ENCODE results near the gene PIBF1. TPM values are rescaled to one million over a fixed set of nuclear protein-coding genes. Genes with fewer than 3 reads are reported as not detected.

The PIBF1 gene
- total and polyA plus RNA-seq, 5 donors from 2014 or later, result 13.6 to 34.1 (median 19.8) TPM

GRCh38 chr13:73025217-73026012 lies 243.5 kb downstream of the PIBF1 start:
- no peaks in the 10 kb centered on the region for H3K27me3 Mint-ChIP-seq
- no peak overlapping the region for H3K27ac ChIP-seq (ENCODE audit: insufficient read depth, low read length, poor library complexity, severe bottlenecking)
- H3K9me3 Mint-ChIP-seq, result peaks cover 0 to 3% (median 0%) of the 10 kb centered on the region in 7 donors
- peaks cover 4% of the 10 kb centered on the region for H3K36me3 Mint-ChIP-seq
- no peak for ATAC-seq (ENCODE audit: low read depth in 2 of 2)
- peak in 1 of 3 donors; percentile 38 for DNase-seq
- H3K27me3 ChIP-seq (ENCODE audit: control insufficient read depth, insufficient read depth, low read length), result no peaks in the 10 kb centered on the region
- no peak overlapping the region for H3K4me3 Mint-ChIP-seq
- H3K36me3 ChIP-seq (ENCODE audit: control insufficient read depth, insufficient read depth, low read length), result no peaks in the 10 kb centered on the region
- no peak overlapping the region for H3K27ac Mint-ChIP-seq
- H3K9me3 ChIP-seq (ENCODE audit: control insufficient read depth in 2 of 2, low read length in 2 of 2), result no peaks in the 10 kb centered on the region
- no peak overlapping the region for H3K4me3 ChIP-seq (ENCODE audit: low read depth, low read length)
- no peaks in the 10 kb centered on the region for H3K4me1 ChIP-seq (ENCODE audit: control insufficient read depth, insufficient read depth, low read length, poor library complexity, severe bottlenecking)
- H3K4me1 Mint-ChIP-seq, result no peaks in the 10 kb centered on the region

DNA sequence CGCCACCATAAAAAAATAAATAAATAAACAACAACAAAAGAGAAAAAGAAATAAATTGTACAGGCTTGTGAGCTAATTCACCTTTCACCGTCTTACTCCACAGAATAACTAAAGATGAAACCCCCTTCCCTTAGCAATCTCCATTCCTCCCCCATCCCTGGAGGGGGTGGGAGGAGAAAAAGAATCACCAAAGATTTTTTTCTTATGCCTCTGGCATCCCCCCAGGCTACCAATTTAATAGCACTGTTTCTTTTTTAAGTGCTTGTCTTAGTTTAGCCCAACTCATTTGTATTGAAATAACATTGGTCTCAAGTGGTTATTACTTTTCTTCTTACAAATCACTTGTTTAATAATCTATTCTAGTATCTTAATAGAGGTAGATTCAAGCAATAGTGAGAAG lies 253.0 kb downstream of the PIBF1 start:
- no peaks in the 10 kb centered on the region for H3K4me1 Mint-ChIP-seq
- H3K4me3 Mint-ChIP-seq, result no peak overlapping the region
- no peak for ATAC-seq (ENCODE audit: low read depth in 2 of 2)

DNA sequence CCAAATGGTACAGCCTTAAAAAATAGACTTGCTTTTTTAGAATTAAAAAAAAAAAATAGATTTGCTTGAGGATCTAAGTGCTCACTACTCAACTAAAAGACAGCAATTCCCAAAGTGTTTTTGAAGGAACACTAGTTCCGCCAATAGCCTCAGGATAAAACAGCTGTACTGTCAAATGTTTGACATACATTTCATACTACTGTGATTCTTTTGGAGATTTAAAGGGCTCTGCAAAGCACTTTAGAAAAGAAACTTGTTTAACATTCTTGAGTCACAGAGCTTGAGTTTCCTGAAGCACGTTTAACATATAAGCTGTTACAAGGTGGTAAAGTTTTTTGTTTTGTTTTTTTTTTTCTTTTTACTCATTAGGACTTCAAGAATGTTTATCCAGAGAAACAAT lies 253.7 kb downstream of the PIBF1 start:
- no peak for DNase-seq
- ATAC-seq (ENCODE audit: low read depth in 2 of 2), result no peak
- Mint-ChIP-seq H3K27me3 (no peaks in the 10 kb centered on the region), H3K4me3 (no peak overlapping the region), H3K36me3 (no peaks in the 10 kb centered on the region), H3K4me1 (no peaks in the 10 kb centered on the region), H3K27ac (no peak overlapping the region), H3K9me3 (peaks cover 0 to 1% (median 0%) of the 10 kb centered on the region in 7 donors)
- Histone ChIP-seq H3K27me3 (ENCODE audit: control insufficient read depth, insufficient read depth, low read length) (no peaks in the 10 kb centered on the region), H3K27ac (ENCODE audit: insufficient read depth, low read length, poor library complexity, severe bottlenecking) (no peak overlapping the region), H3K36me3 (ENCODE audit: control insufficient read depth, insufficient read depth, low read length) (no peaks in the 10 kb centered on the region), H3K4me1 (ENCODE audit: control insufficient read depth, insufficient read depth, low read length, poor library complexity, severe bottlenecking) (no peaks in the 10 kb centered on the region), H3K4me3 (ENCODE audit: low read depth, low read length) (no peak overlapping the region), H3K9me3 (ENCODE audit: control insufficient read depth in 2 of 2, low read length in 2 of 2) (no peaks in the 10 kb centered on the region)

More for the DNA sequence above, 253.0 kb downstream of the PIBF1 start:
- Histone ChIP-seq H3K4me3 (ENCODE audit: low read depth, low read length) (no peak overlapping the region), H3K27ac (ENCODE audit: insufficient read depth, low read length, poor library complexity, severe bottlenecking) (no peak overlapping the region), H3K27me3 (ENCODE audit: control insufficient read depth, insufficient read depth, low read length) (no peaks in the 10 kb centered on the region), H3K36me3 (ENCODE audit: control insufficient read depth, insufficient read depth, low read length) (no peaks in the 10 kb centered on the region), H3K4me1 (ENCODE audit: control insufficient read depth, insufficient read depth, low read length, poor library complexity, severe bottlenecking) (no peaks in the 10 kb centered on the region), H3K9me3 (ENCODE audit: control insufficient read depth in 2 of 2, low read length in 2 of 2) (no peaks in the 10 kb centered on the region)
- H3K27me3 Mint-ChIP-seq, result no peaks in the 10 kb centered on the region
- peaks cover 0 to 1% (median 0%) of the 10 kb centered on the region in 7 donors for H3K9me3 Mint-ChIP-seq
- H3K27ac Mint-ChIP-seq, result no peak overlapping the region
- no peaks in the 10 kb centered on the region for H3K36me3 Mint-ChIP-seq
- DNase-seq, result no peak

- Mint-ChIP-seq H3K36me3 (no peaks in the 10 kb centered on the region), H3K4me1 (no peaks in the 10 kb centered on the region), H3K4me3 (no peak overlapping the region), H3K27ac (no peak overlapping the region), H3K27me3 (no peaks in the 10 kb centered on the region), H3K9me3 (no peaks in the 10 kb centered on the region)
- no peak for ATAC-seq (ENCODE audit: low read depth in 2 of 2)
- H3K36me3 ChIP-seq (ENCODE audit: control insufficient read depth, insufficient read depth, low read length), result no peaks in the 10 kb centered on the region
- no peak overlapping the region for H3K4me3 ChIP-seq (ENCODE audit: low read depth, low read length)
- DNase-seq, result no peak
- H3K4me1 ChIP-seq (ENCODE audit: control insufficient read depth, insufficient read depth, low read length, poor library complexity, severe bottlenecking), result no peaks in the 10 kb centered on the region
- H3K9me3 ChIP-seq (ENCODE audit: control insufficient read depth in 2 of 2, low read length in 2 of 2), result no peaks in the 10 kb centered on the region
- H3K27me3 ChIP-seq (ENCODE audit: control insufficient read depth, insufficient read depth, low read length), result no peaks in the 10 kb centered on the region
- H3K27ac ChIP-seq (ENCODE audit: insufficient read depth, low read length, poor library complexity, severe bottlenecking), result no peak overlapping the region
These were observed 254.6 kb downstream of the PIBF1 start for GRCh38 chr13:73036566-73036965.

DNA sequence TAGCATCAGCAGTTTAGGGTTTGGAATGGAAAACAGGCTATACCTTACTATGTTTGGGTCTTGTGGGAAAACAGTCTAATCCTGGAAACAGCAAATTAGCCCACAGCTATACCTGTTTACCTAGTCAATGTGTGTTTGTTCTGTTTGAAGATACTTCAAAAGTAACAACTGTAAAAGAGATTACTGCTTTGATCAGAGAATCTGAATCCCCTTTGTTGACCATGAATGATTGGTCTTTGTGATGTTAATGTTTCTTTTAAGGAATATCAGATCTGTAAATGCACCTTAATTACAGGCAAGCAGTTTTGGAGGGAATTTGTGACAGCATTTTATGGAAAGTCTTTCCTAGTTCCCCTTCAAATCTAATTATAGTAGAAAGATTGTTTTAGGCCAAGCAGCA lies 256.1 kb downstream of the PIBF1 start:
- Mint-ChIP-seq H3K36me3 (no peaks in the 10 kb centered on the region), H3K27ac (no peak overlapping the region)

DNA sequence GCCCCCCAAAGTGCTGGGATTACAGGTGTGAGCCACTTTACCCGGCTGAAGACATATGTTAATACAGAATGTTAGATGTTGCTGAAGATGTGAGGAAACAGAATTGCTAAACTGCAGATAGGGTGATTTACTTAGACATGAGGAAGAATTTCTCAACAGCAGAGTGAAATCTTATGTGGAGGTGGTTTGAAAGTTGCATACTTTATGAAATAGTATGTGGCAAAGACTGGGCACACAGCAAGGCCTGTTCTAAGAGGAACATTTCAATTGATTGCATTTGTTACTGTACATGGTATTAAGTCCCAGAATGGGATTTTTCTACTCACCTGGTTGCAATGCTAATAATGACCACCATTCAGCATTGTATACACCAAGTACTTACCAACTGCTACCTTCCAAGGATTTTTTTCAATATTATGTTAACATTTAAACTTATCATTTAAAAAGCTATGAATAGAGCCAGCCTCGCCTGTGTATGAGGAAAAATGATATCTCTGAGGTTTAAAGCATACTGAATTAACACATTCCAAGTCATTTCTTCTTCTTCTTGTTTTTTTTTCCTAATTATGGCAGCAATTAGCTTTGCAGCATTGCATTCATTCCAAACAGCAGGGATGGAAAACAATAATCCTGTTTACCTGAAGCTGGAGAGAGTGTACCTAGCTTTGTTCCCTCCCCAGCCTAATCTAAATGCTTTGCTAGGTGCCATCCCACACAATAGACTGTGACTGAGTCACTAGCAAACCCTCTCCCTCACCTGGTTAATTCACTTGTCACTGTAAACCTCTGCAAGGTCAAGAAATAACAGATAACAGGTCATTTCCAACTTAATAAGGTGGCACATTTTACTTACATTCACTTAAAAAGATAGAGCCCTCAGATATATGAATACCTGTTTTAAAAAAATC lies 257.5 kb downstream of the PIBF1 start:
- no peaks in the 10 kb centered on the region for H3K4me1 Mint-ChIP-seq
- no peak overlapping the region for H3K27ac Mint-ChIP-seq

More for the DNA sequence above, 256.1 kb downstream of the PIBF1 start:
- H3K27me3 ChIP-seq (ENCODE audit: control insufficient read depth, insufficient read depth, low read length), result no peaks in the 10 kb centered on the region
- no peaks in the 10 kb centered on the region for H3K4me1 ChIP-seq (ENCODE audit: control insufficient read depth, insufficient read depth, low read length, poor library complexity, severe bottlenecking)
- H3K27ac ChIP-seq (ENCODE audit: insufficient read depth, low read length, poor library complexity, severe bottlenecking), result no peak overlapping the region
- ATAC-seq (ENCODE audit: low read depth in 2 of 2), result no peak
- Mint-ChIP-seq H3K4me1 (no peaks in the 10 kb centered on the region), H3K27me3 (no peaks in the 10 kb centered on the region), H3K9me3 (no peaks in the 10 kb centered on the region), H3K4me3 (no peak overlapping the region)
- no peak overlapping the region for H3K4me3 ChIP-seq (ENCODE audit: low read depth, low read length)
- no peaks in the 10 kb centered on the region for H3K9me3 ChIP-seq (ENCODE audit: control insufficient read depth in 2 of 2, low read length in 2 of 2)
- DNase-seq, result no peak
- H3K36me3 ChIP-seq (ENCODE audit: control insufficient read depth, insufficient read depth, low read length), result no peaks in the 10 kb centered on the region

GRCh38 chr13:73040484-73040883 lies 258.6 kb downstream of the PIBF1 start:
- Mint-ChIP-seq H3K4me3 (no peak overlapping the region), H3K9me3 (no peaks in the 10 kb centered on the region), H3K36me3 (no peaks in the 10 kb centered on the region), H3K4me1 (no peaks in the 10 kb centered on the region), H3K27ac (no peak overlapping the region), H3K27me3 (peaks cover 5% of the 10 kb centered on the region)
- no peaks in the 10 kb centered on the region for H3K9me3 ChIP-seq (ENCODE audit: control insufficient read depth in 2 of 2, low read length in 2 of 2)
- H3K4me3 ChIP-seq (ENCODE audit: low read depth, low read length), result no peak overlapping the region
- ATAC-seq (ENCODE audit: low read depth in 2 of 2) (no peak), DNase-seq (no peak)
- no peaks in the 10 kb centered on the region for H3K4me1 ChIP-seq (ENCODE audit: control insufficient read depth, insufficient read depth, low read length, poor library complexity, severe bottlenecking)
- H3K27me3 ChIP-seq (ENCODE audit: control insufficient read depth, insufficient read depth, low read length), result no peaks in the 10 kb centered on the region
- no peaks in the 10 kb centered on the region for H3K36me3 ChIP-seq (ENCODE audit: control insufficient read depth, insufficient read depth, low read length)
- no peak overlapping the region for H3K27ac ChIP-seq (ENCODE audit: insufficient read depth, low read length, poor library complexity, severe bottlenecking)

More for the DNA sequence above, 257.5 kb downstream of the PIBF1 start:
- Histone ChIP-seq H3K27me3 (ENCODE audit: control insufficient read depth, insufficient read depth, low read length) (no peaks in the 10 kb centered on the region), H3K36me3 (ENCODE audit: control insufficient read depth, insufficient read depth, low read length) (no peaks in the 10 kb centered on the region), H3K4me3 (ENCODE audit: low read depth, low read length) (no peak overlapping the region), H3K4me1 (ENCODE audit: control insufficient read depth, insufficient read depth, low read length, poor library complexity, severe bottlenecking) (no peaks in the 10 kb centered on the region), H3K27ac (ENCODE audit: insufficient read depth, low read length, poor library complexity, severe bottlenecking) (no peak overlapping the region), H3K9me3 (ENCODE audit: control insufficient read depth in 2 of 2, low read length in 2 of 2) (no peaks in the 10 kb centered on the region)
- Mint-ChIP-seq H3K36me3 (no peaks in the 10 kb centered on the region), H3K9me3 (no peaks in the 10 kb centered on the region), H3K4me3 (no peak overlapping the region), H3K27me3 (peaks cover 5% of the 10 kb centered on the region)
- ATAC-seq (ENCODE audit: low read depth in 2 of 2) (no peak), DNase-seq (no peak)

Data from CD4-positive, CD25-positive, alpha-beta regulatory T cell (primary cell).